Duodenal mucosa (tissue), 2 donors: ENCODE results near the gene RMDN2.
"Not testable (repeated sequence)": the region's sequence is repeated elsewhere in the genome, so short reads cannot be mapped to it uniquely, and the experiment has no call there.

ENCODE experiments used
- H3K27ac ChIP-seq: one replicate; pipeline ENCODE4 v1.7.0; 2013; ENCODE audit warnings: low read depth, low read length
- H3K27me3 ChIP-seq, 2 donors: one replicate each; pipeline ENCODE4 v1.7.0; 2013; ENCODE audit warnings: low read length in 2 of 2, control low read depth in 1 of 2; ENCODE audit not compliant: insufficient read depth in 2 of 2, control insufficient read depth in 1 of 2
- H3K36me3 ChIP-seq, 2 donors: one replicate each; pipeline ENCODE4 v1.7.0; 2013; ENCODE audit warnings: low read length in 2 of 2, control low read depth in 1 of 2; ENCODE audit not compliant: insufficient read depth in 2 of 2, control insufficient read depth in 1 of 2
- H3K4me1 ChIP-seq, 2 donors: one replicate each; pipeline ENCODE4 v1.7.0; 2013; ENCODE audit warnings: low read length in 2 of 2, control low read depth in 1 of 2; ENCODE audit not compliant: insufficient read depth in 2 of 2, control insufficient read depth in 1 of 2
- H3K4me3 ChIP-seq, 2 donors: one replicate each; pipeline ENCODE4 v1.7.0; 2013; ENCODE audit warnings: low read length in 2 of 2, low read depth in 1 of 2
- H3K9ac ChIP-seq, 2 donors: one replicate each; pipeline ENCODE4 v1.7.0; 2013; ENCODE audit warnings: low read length in 2 of 2, low read depth in 1 of 2
- H3K9me3 ChIP-seq, 2 donors: one replicate each; pipeline ENCODE4 v1.7.0; 2013; ENCODE audit warnings: low read length in 2 of 2, control low read depth in 1 of 2; ENCODE audit not compliant: control insufficient read depth in 1 of 2

The RMDN2 gene

GRCh38 chr2:38010995-38011394 lies 85.9 kb downstream of the RMDN2 start:
- Histone ChIP-seq H3K4me1 (no peaks in the 10 kb centered on the region), H3K27ac (no peak overlapping the region), H3K27me3 (no peaks in the 10 kb centered on the region), H3K9me3 (no peaks in the 10 kb centered on the region), H3K36me3 (peaks cover 3 to 12% of the 10 kb centered on the region in 2 donors), H3K4me3 (no peak overlapping the region), H3K9ac (no peak overlapping the region)

- Histone ChIP-seq H3K4me1 (no peaks in the 10 kb centered on the region), H3K27ac (no peak overlapping the region), H3K9me3 (no peaks in the 10 kb centered on the region), H3K27me3 (no peaks in the 10 kb centered on the region), H3K9ac (no peak overlapping the region), H3K36me3 (peaks cover 3 to 12% of the 10 kb centered on the region in 2 donors), H3K4me3 (no peak overlapping the region)
These were observed 88.2 kb downstream of the RMDN2 start for GRCh38 chr2:38013158-38013752.

- Histone ChIP-seq H3K9ac (no peak overlapping the region), H3K4me3 (no peak overlapping the region), H3K27ac (no peak overlapping the region), H3K27me3 (no peaks in the 10 kb centered on the region), H3K4me1 (no peaks in the 10 kb centered on the region), H3K36me3 (peaks cover 0 to 8% of the 10 kb centered on the region in 2 donors), H3K9me3 (no peaks in the 10 kb centered on the region)
These were observed 91.1 kb downstream of the RMDN2 start for GRCh38 chr2:38016219-38016618.

GRCh38 chr2:38017836-38018235 lies 92.7 kb downstream of the RMDN2 start:
- Histone ChIP-seq H3K4me3 (no peak overlapping the region), H3K9ac (no peak overlapping the region), H3K4me1 (no peaks in the 10 kb centered on the region), H3K36me3 (no peaks in the 10 kb centered on the region), H3K27me3 (no peaks in the 10 kb centered on the region), H3K27ac (no peak overlapping the region), H3K9me3 (no peaks in the 10 kb centered on the region)

- H3K27me3 ChIP-seq, H3K9ac ChIP-seq, H3K36me3 ChIP-seq, H3K4me3 ChIP-seq, H3K9me3 ChIP-seq, H3K27ac ChIP-seq, H3K4me1 ChIP-seq: not testable (repeated sequence)
These were observed 95.4 kb downstream of the RMDN2 start for GRCh38 chr2:38020359-38021069.

GRCh38 chr2:38021589-38021988 lies 96.5 kb downstream of the RMDN2 start:
- no peaks in the 10 kb centered on the region for H3K9me3 ChIP-seq
- H3K4me3 ChIP-seq = no peak overlapping the region
- no peak overlapping the region for H3K9ac ChIP-seq
- no peak overlapping the region for H3K27ac ChIP-seq
- no peaks in the 10 kb centered on the region for H3K36me3 ChIP-seq
- H3K4me1 ChIP-seq = no peaks in the 10 kb centered on the region
- no peaks in the 10 kb centered on the region for H3K27me3 ChIP-seq

- H3K36me3 ChIP-seq = no peaks in the 10 kb centered on the region
- no peak overlapping the region for H3K9ac ChIP-seq
- H3K9me3 ChIP-seq = no peaks in the 10 kb centered on the region
- no peak overlapping the region for H3K4me3 ChIP-seq
- H3K27me3 ChIP-seq = no peaks in the 10 kb centered on the region
- no peak overlapping the region for H3K27ac ChIP-seq
- no peaks in the 10 kb centered on the region for H3K4me1 ChIP-seq
These were observed 101.8 kb downstream of the RMDN2 start for GRCh38 chr2:38026846-38027245.

- Histone ChIP-seq H3K27me3 (no peaks in the 10 kb centered on the region), H3K4me1 (no peaks in the 10 kb centered on the region), H3K27ac (no peak overlapping the region), H3K9ac (no peak overlapping the region), H3K36me3 (no peaks in the 10 kb centered on the region), H3K9me3 (no peaks in the 10 kb centered on the region), H3K4me3 (no peak overlapping the region)
These were observed 103.7 kb downstream of the RMDN2 start for GRCh38 chr2:38028829-38029228.

GRCh38 chr2:38029512-38029911 lies 104.4 kb downstream of the RMDN2 start:
- no peaks in the 10 kb centered on the region for H3K27me3 ChIP-seq
- no peak overlapping the region for H3K4me3 ChIP-seq
- H3K27ac ChIP-seq = no peak overlapping the region

GRCh38 chr2:38030635-38031355 lies 105.7 kb downstream of the RMDN2 start:
- no peaks in the 10 kb centered on the region for H3K4me1 ChIP-seq
- H3K9ac ChIP-seq = no peak overlapping the region
- no peaks in the 10 kb centered on the region for H3K27me3 ChIP-seq
- H3K4me3 ChIP-seq = no peak overlapping the region
- H3K27ac ChIP-seq = no peak overlapping the region
- no peaks in the 10 kb centered on the region for H3K9me3 ChIP-seq
- no peaks in the 10 kb centered on the region for H3K36me3 ChIP-seq

More at GRCh38 chr2:38029512-38029911, 104.4 kb downstream of the RMDN2 start:
- H3K36me3 ChIP-seq = no peaks in the 10 kb centered on the region
- no peaks in the 10 kb centered on the region for H3K9me3 ChIP-seq
- no peaks in the 10 kb centered on the region for H3K4me1 ChIP-seq
- H3K9ac ChIP-seq = no peak overlapping the region
